ENCODE data around the gene OOSP4B. TPM values are rescaled to one million over a fixed set of nuclear protein-coding genes. Genes with fewer than 3 reads are reported as not detected.

The OOSP4B gene
- total RNA-seq (not detected in 2 replicates), polyA plus RNA-seq (not detected in 2 replicates), polyA minus RNA-seq (not detected in 2 replicates)
- total RNA-seq (2013): not detected

GRCh38 chr11:60016881-60017280, at the start of gene OOSP4B:
TSS of gene OOSP4B (plus strand) at chr11:60017181.
- H2AFZ ChIP-seq (ENCODE audit: insufficient read depth, low read depth, low read length, poor library complexity, severe bottlenecking): no peak within 1 kb of the TSS
- H3K4me1 Mint-ChIP-seq: no peaks in the 10 kb centered on the region
- no peaks in the 10 kb centered on the region for H3K36me3 ChIP-seq (replicated peaks in 1 of 2; ENCODE audit: control extremely low read depth in 1 of 2, control insufficient read depth in 1 of 2, extremely low read depth in 1 of 2, insufficient read depth in 2 of 2, low read length in 1 of 2)
- no peak within 1 kb of the TSS for H3K4me3 Mint-ChIP-seq
- H3K9me3 ChIP-seq (ENCODE audit: control extremely low read depth in 1 of 3, control insufficient read depth in 2 of 3, insufficient read depth in 1 of 3, low read length in 2 of 3): peaks cover 0 to 7% (median 0%) of the 10 kb centered on the region in 3 donors
- no peaks in the 10 kb centered on the region for H3K27me3 ChIP-seq (replicated peaks in 1 of 4; ENCODE audit: control extremely low read depth in 1 of 4, control insufficient read depth in 3 of 4, insufficient read depth in 4 of 4, low read length in 3 of 4)
- ATAC-seq (ENCODE audit: low read depth): no peak
- no peaks in the 10 kb centered on the region for H3K4me1 ChIP-seq (ENCODE audit: control insufficient read depth in 2 of 2, insufficient read depth in 2 of 2, low read length in 2 of 2)
- CTCF ChIA-PET: no interaction called here
- no peak within 1 kb of the TSS for H3K27ac Mint-ChIP-seq
- no peak within 1 kb of the TSS for H3K9ac ChIP-seq (ENCODE audit: low read length)
- H3K79me2 ChIP-seq (ENCODE audit: control insufficient read depth, insufficient read depth, low read length): no peaks in the 10 kb centered on the region
- no peaks in the 10 kb centered on the region for H4K20me1 ChIP-seq (ENCODE audit: control insufficient read depth, insufficient read depth, low read length, poor library complexity, severe bottlenecking)
- no peak within 1 kb of the TSS for H3K4me2 ChIP-seq (replicated peaks; ENCODE audit: low read depth, low read length, poor library complexity, severe bottlenecking)
- no peak for DNase-seq
- POLR2A ChIA-PET: no interaction called here
- intact Hi-C loops (cut with micrococcal nuclease): no loop called here
- WGBS (ENCODE audit: insufficient coverage): 100% methylated on average over 1 of the region's 1 CpG
- no peak within 1 kb of the TSS for H3K27ac ChIP-seq (ENCODE audit: low read length in 2 of 2)
- H3K27me3 Mint-ChIP-seq: peaks cover 13% of the 10 kb centered on the region
- TF ChIP-seq CTCF (IDR thresholded peaks at IDR 0.05): no peak
- TF ChIP-seq EZH2 (IDR thresholded peaks at IDR 0.05; ENCODE audit: borderline replicate concordance, insufficient read depth, low read depth, low read length, poor library complexity, severe bottlenecking): no peak
- no peak within 1 kb of the TSS for H3K4me3 ChIP-seq (ENCODE audit: control extremely low read depth in 1 of 5, extremely low read depth in 1 of 5, insufficient read depth in 1 of 5, low read depth in 2 of 5, low read length in 4 of 5)
- no peaks in the 10 kb centered on the region for H3K9me3 Mint-ChIP-seq (ENCODE audit: insufficient read depth)

GRCh38 chr11:59967677-59968394, 49.1 kb upstream of the OOSP4B start:
- no peak overlapping the region for H3K27ac Mint-ChIP-seq
- no peaks in the 10 kb centered on the region for H3K9me3 Mint-ChIP-seq (ENCODE audit: insufficient read depth)
- H3K9me3 ChIP-seq (ENCODE audit: control extremely low read depth in 1 of 3, control insufficient read depth in 2 of 3, insufficient read depth in 1 of 3, low read length in 2 of 3): no peaks in the 10 kb centered on the region
- H3K9ac ChIP-seq (ENCODE audit: low read length): no peak overlapping the region
- H2AFZ ChIP-seq (ENCODE audit: insufficient read depth, low read depth, low read length, poor library complexity, severe bottlenecking): no peak overlapping the region
- no peak overlapping the region for H3K4me3 Mint-ChIP-seq
- H3K4me1 ChIP-seq (ENCODE audit: control insufficient read depth in 2 of 2, insufficient read depth in 2 of 2, low read length in 2 of 2): no peaks in the 10 kb centered on the region
- H3K4me1 Mint-ChIP-seq: no peaks in the 10 kb centered on the region
- no CpG with 5 or more reads among the region's 3 CpGs for WGBS (ENCODE audit: insufficient coverage)
- ATAC-seq (ENCODE audit: low read depth) (no peak), DNase-seq (no peak)
- ChIA-PET CTCF (no interaction called here), POLR2A (no interaction called here)
- peaks cover 23% of the 10 kb centered on the region for H3K27me3 Mint-ChIP-seq
- no peak overlapping the region for H3K4me2 ChIP-seq (replicated peaks; ENCODE audit: low read depth, low read length, poor library complexity, severe bottlenecking)
- H3K4me3 ChIP-seq (ENCODE audit: control extremely low read depth in 1 of 5, extremely low read depth in 1 of 5, insufficient read depth in 1 of 5, low read depth in 2 of 5, low read length in 4 of 5): no peak overlapping the region
- no peaks in the 10 kb centered on the region for H3K79me2 ChIP-seq (ENCODE audit: control insufficient read depth, insufficient read depth, low read length)
- no peak overlapping the region for H3K27ac ChIP-seq (ENCODE audit: low read length in 2 of 2)
- TF ChIP-seq EZH2 (IDR thresholded peaks at IDR 0.05; ENCODE audit: borderline replicate concordance, insufficient read depth, low read depth, low read length, poor library complexity, severe bottlenecking) (no peak), CTCF (IDR thresholded peaks at IDR 0.05) (no peak)
- intact Hi-C loops (cut with micrococcal nuclease): no loop called here
- no peaks in the 10 kb centered on the region for H4K20me1 ChIP-seq (ENCODE audit: control insufficient read depth, insufficient read depth, low read length, poor library complexity, severe bottlenecking)
- no peaks in the 10 kb centered on the region for H3K27me3 ChIP-seq (replicated peaks in 1 of 4; ENCODE audit: control extremely low read depth in 1 of 4, control insufficient read depth in 3 of 4, insufficient read depth in 4 of 4, low read length in 3 of 4)
- H3K36me3 ChIP-seq (replicated peaks in 1 of 2; ENCODE audit: control extremely low read depth in 1 of 2, control insufficient read depth in 1 of 2, extremely low read depth in 1 of 2, insufficient read depth in 2 of 2, low read length in 1 of 2): no peaks in the 10 kb centered on the region

Measured in B cell (primary cell).